ENCODE data around the gene BRD3OS.

DNA sequence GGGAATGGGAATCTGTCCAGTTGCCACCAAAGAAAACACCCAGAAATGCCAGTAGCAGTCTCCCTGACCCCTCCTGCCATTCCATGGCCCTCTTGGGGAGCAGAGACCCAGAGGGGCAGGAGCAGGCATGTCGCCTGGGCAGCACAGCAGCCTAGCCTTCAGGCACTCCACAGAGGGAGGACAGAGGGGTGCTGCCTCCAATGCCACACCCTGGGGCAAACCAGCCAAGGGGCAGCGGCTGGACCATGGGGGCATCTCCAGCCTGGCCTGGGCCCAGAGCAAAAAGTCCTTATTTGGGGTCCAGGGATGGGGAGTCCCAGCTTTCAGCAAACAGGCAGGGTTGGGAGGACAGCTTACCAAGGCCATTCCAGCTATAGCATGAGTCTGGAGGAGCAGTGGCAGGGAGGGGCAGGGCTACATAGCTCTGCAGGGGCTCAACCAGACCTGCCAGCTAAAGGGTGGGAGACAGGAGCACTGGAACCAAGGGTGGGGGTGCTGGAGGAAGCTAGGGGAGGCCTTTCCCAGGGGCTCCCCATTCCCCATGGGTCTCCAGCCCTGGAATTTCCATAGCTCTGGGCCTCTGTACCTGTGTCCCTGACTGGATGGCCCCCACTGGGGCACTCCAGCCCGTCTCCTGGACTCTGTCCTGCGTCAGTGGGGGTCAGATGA, 35.9 kb downstream of the BRD3OS start:
- TF ChIP-seq, protein P1, sequence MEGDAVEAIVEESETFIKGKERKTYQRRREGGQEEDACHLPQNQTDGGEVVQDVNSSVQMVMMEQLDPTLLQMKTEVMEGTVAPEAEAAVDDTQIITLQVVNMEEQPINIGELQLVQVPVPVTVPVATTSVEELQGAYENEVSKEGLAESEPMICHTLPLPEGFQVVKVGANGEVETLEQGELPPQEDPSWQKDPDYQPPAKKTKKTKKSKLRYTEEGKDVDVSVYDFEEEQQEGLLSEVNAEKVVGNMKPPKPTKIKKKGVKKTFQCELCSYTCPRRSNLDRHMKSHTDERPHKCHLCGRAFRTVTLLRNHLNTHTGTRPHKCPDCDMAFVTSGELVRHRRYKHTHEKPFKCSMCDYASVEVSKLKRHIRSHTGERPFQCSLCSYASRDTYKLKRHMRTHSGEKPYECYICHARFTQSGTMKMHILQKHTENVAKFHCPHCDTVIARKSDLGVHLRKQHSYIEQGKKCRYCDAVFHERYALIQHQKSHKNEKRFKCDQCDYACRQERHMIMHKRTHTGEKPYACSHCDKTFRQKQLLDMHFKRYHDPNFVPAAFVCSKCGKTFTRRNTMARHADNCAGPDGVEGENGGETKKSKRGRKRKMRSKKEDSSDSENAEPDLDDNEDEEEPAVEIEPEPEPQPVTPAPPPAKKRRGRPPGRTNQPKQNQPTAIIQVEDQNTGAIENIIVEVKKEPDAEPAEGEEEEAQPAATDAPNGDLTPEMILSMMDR (IDR thresholded peaks at IDR 0.05): no peak
- TF ChIP-seq ZFX (IDR thresholded peaks at IDR 0.05; ENCODE audit: borderline replicate concordance): no peak

Measured in 22Rv1 (cell line).